Loucy (cell line): ENCODE data around the gene GRIN3B.

Source experiments
- H2AFZ ChIP-seq: fragments of 200-600 bp; sonication (generic); 2 replicates; pipeline ENCODE4 v1.6.0; 2016; ENCODE audit warnings: antibody characterized with exemption, mild to moderate bottlenecking, low read length, moderate library complexity
- H3F3A ChIP-seq: fragments of 200-600 bp; 2 replicates; pipeline ENCODE4 v1.6.0; 2016; ENCODE audit warnings: antibody characterized with exemption, low read depth, mild to moderate bottlenecking
- H3K27me3 ChIP-seq: fragments of 200-600 bp; sonication (generic); 2 replicates; pipeline ENCODE4 v1.6.1; 2014; ENCODE audit warnings: low read length, mild to moderate bottlenecking; ENCODE audit not compliant: insufficient read depth, poor library complexity, severe bottlenecking
- H3K36me3 ChIP-seq: fragments of 200-600 bp; sonication (generic); 2 replicates; pipeline ENCODE4 v1.6.1; 2016; ENCODE audit warnings: low read length; ENCODE audit not compliant: insufficient read depth
- H3K4me1 ChIP-seq: fragments of 200-600 bp; sonication (generic); 2 replicates; pipeline ENCODE4 v1.5.1; 2014; ENCODE audit warnings: low read length, mild to moderate bottlenecking; ENCODE audit not compliant: insufficient read depth, poor library complexity, severe bottlenecking
- H3K4me2 ChIP-seq: fragments of 200-600 bp; sonication (generic); 2 replicates; pipeline ENCODE4 v1.6.0; 2014; ENCODE audit warnings: antibody characterized with exemption, low read length, low read depth, mild to moderate bottlenecking; ENCODE audit not compliant: poor library complexity, severe bottlenecking
- H3K4me3 ChIP-seq: fragments of 200-600 bp; sonication (generic); 2 replicates; pipeline ENCODE4 v1.5.1; 2014; ENCODE audit warnings: low read length, mild to moderate bottlenecking, mixed read lengths; ENCODE audit not compliant: poor library complexity, severe bottlenecking
- H3K79me2 ChIP-seq: fragments of 200-600 bp; sonication (generic); 2 replicates; pipeline ENCODE4 v1.6.1; 2014; ENCODE audit warnings: low read length; ENCODE audit not compliant: insufficient read depth
- H3K9ac ChIP-seq: fragments of 200-600 bp; sonication (generic); 2 replicates; pipeline ENCODE4 v1.6.0; 2014; ENCODE audit warnings: mild to moderate bottlenecking, low read depth, low read length, moderate library complexity; ENCODE audit not compliant: poor library complexity, severe bottlenecking
- H3K9me2 ChIP-seq: fragments of 200-600 bp; sonication (generic); replicated peaks from 2 replicates; pipeline ENCODE4 v1.6.1; 2016; ENCODE audit warnings: low read depth, low read length, mixed read lengths
- H3K9me3 ChIP-seq: fragments of 200-600 bp; sonication (generic); 2 replicates; pipeline ENCODE4 v1.6.1; 2014; ENCODE audit warnings: mild to moderate bottlenecking, antibody characterized with exemption, low read length, low read depth; ENCODE audit not compliant: insufficient read depth
- H4K20me1 ChIP-seq: fragments of 200-600 bp; sonication (generic); 2 replicates; pipeline ENCODE4 v1.6.0; 2014; ENCODE audit warnings: antibody characterized with exemption, low read length, mild to moderate bottlenecking; ENCODE audit not compliant: insufficient read depth, poor library complexity, severe bottlenecking
- CTCF ChIP-seq: fragments of 200-600 bp; sonication (generic); conservative IDR thresholded peaks from 2 replicates; pipeline ENCODE4 v1.5.1; 2014; ENCODE audit warnings: mild to moderate bottlenecking, antibody characterized with exemption, low read length
- EZH2phosphoT487 ChIP-seq: fragments of 200-600 bp; IDR thresholded peaks from 2 replicates; pipeline ENCODE4 v1.6.1; 2018; ENCODE audit warnings: antibody characterized with exemption, mild to moderate bottlenecking, moderate library complexity, borderline replicate concordance

Gene GRIN3B

GRCh38 chr19:964116-964520 lies 36.1 kb upstream of the GRIN3B start:
- no peaks in the 10 kb centered on the region for H3K4me1 ChIP-seq
- H3K9ac ChIP-seq = no peak overlapping the region
- H4K20me1 ChIP-seq = no peaks in the 10 kb centered on the region
- H3K36me3 ChIP-seq = peaks cover 43% of the 10 kb centered on the region; the same call in 1 of the 2 replicates
- no peak for TF ChIP-seq CTCF
- TF ChIP-seq EZH2phosphoT487 = no peak
- no peaks in the 10 kb centered on the region for H3K79me2 ChIP-seq
- H3K27me3 ChIP-seq = no peaks in the 10 kb centered on the region
- no peaks in the 10 kb centered on the region for H3F3A ChIP-seq
- no peaks in the 10 kb centered on the region for H3K9me2 ChIP-seq
- H3K4me2 ChIP-seq = no peak overlapping the region
- no peak overlapping the region for H3K4me3 ChIP-seq
- no peaks in the 10 kb centered on the region for H3K9me3 ChIP-seq
- H2AFZ ChIP-seq = no peak overlapping the region

GRCh38 chr19:964761-965694 lies 35.2 kb upstream of the GRIN3B start:
- Histone ChIP-seq H3K9me3 (no peaks in the 10 kb centered on the region), H4K20me1 (no peaks in the 10 kb centered on the region), H3K9me2 (no peaks in the 10 kb centered on the region), H3K4me1 (no peaks in the 10 kb centered on the region), H3K36me3 (peaks cover 43% of the 10 kb centered on the region; the same call in 1 of the 2 replicates), H2AFZ (no peak overlapping the region), H3K4me2 (no peak overlapping the region), H3F3A (no peaks in the 10 kb centered on the region), H3K4me3 (no peak overlapping the region), H3K79me2 (no peaks in the 10 kb centered on the region), H3K9ac (no peak overlapping the region), H3K27me3 (no peaks in the 10 kb centered on the region)
- no peak for TF ChIP-seq CTCF

- TF ChIP-seq EZH2phosphoT487 = no peak
- no peak for TF ChIP-seq CTCF
- H3K4me3 ChIP-seq = no peak overlapping the region
- no peak overlapping the region for H2AFZ ChIP-seq
- no peak overlapping the region for H3K9ac ChIP-seq
- no peak overlapping the region for H3K4me2 ChIP-seq
- H4K20me1 ChIP-seq = no peaks in the 10 kb centered on the region
- H3K27me3 ChIP-seq = no peaks in the 10 kb centered on the region
- H3K79me2 ChIP-seq = no peaks in the 10 kb centered on the region
- H3K9me3 ChIP-seq = peaks cover 8% of the 10 kb centered on the region; the same call in 1 of the 2 replicates
- H3F3A ChIP-seq = no peaks in the 10 kb centered on the region
- peaks cover 48% of the 10 kb centered on the region for H3K36me3 ChIP-seq
- H3K9me2 ChIP-seq = no peaks in the 10 kb centered on the region
- H3K4me1 ChIP-seq = no peaks in the 10 kb centered on the region
These were observed 33.6 kb upstream of the GRIN3B start for GRCh38 chr19:966485-967088.
